ENCODE data around the gene CST4.
"Not testable (repeated sequence)": the region's sequence is repeated elsewhere in the genome, so short reads cannot be mapped to it uniquely, and the experiment has no call there.

CST4 gene

DNA sequence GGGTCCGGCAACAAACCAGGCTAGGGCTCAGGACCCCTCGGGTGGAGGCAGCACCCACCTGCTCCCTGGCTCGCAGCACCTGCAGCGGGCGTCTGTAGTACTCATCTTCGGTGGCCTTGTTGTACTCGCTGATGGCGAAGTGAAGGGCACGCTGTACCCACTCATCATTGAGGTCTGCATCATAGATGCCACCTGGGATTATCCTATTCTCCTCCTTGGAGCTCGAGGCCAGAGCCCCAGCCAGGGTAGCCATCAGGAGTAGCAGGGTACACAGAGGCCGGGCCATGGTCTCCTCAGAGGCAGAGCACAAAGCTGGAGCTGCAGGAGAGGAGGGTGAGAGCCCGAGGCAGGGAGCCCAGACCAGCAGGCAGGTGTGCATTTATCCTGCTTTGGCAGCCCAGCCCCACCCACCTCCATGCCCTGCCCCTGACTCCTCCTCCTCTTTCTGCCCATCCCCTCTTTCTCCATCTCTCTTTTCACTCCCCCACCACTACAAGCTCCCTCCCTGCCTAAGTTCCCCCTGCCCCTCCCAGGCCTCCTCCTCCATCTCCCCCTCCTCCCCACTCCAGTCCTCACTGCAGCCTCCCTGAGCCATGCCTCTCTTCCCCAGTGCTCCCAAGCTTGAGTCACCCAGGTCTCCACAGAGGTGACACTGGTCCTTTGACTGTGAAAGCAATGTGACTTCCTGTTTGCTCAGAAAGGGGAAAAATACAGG, at the start of gene CST4:
Gene CST4, minus strand, starts transcription at position 355 of the 715 bp plus-strand sequence. Its CDS starts 69 bp downstream, at position 286.
- not testable (repeated sequence) for DNase-seq (ENCODE audit: low spot score)

DNA sequence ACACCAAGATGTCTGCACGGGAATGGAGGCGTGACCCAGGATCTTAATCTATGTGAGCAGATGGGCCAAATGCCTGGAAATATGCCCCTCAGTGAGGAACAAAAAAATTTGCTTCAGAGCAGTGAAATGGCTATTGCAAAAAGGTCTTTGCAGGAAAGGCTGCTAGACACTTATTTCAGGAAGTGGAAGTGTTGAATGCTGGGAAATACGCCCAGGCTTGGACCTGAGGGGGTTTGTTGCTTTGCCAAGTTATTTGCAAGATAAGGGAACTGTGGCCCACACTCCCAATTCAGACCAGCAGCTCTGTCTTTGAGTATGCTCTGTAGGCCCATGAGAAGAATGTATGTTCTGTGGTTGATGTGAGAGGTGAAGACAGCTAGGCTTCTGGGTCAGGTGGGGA, 46.6 kb upstream of the CST4 start:
- DNase-seq (ENCODE audit: low spot score), result not testable (repeated sequence)

- DNase-seq (ENCODE audit: low spot score), result not testable (repeated sequence)
Observed at GRCh38 chr20:23734949-23735348, 46.1 kb upstream of the CST4 start.

DNA sequence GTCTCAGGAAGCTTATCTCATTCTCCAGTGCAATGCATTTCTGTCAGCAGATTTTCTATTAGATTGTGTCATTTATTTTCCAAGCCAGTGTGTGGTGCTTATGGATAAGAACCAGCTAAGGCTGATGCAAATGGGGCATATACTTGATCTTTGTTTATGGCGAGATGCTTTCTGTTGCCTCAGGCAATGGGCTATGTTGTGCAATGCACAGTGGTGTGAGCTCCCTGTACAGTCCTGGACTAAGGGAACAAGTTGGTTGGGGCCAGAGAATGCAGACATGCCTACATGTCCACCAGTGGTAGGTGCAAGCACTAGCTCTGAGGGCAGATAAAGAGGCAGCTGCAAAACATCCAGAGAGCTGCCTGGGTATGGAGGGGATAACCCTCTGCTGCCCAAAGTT, 45.6 kb upstream of the CST4 start:
- not testable (repeated sequence) for DNase-seq (ENCODE audit: low spot score)

DNA sequence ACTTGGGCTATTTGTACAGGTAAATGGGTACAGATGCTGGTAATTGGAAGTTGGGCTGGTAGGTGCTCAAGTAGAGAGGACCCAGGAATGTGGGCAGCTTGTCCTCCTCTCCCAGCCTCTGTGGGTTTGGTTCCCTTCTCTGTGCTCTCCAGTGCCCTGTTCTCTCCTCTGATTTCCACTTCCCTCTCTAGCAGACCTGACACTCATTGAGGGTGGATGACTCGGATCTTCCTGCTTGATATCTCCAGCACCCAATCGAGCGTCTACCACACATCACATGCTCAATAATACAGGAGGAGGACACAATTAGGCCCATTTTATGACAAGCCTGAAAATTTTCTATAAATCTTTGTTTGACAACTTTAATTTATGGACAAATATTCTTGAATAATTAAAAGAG, 38.2 kb upstream of the CST4 start:
- DNase-seq (ENCODE audit: low spot score), result no peak

DNA sequence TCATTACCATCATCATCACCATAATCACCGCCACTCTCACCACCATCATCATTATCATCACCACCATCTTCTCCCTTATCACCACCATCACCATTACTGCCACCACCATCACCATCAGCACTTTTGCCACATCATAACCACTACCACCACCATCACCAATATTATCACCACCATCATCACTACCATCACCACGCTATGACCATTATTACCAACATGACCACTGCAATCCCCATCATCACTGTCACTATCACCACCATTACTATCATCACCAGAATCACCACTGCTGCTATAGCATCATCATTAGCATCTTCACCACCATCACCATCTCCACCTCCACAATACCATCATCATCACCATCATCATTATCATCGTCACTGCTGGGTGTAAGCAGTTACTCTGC, 36.3 kb upstream of the CST4 start:
- no peak for DNase-seq (ENCODE audit: low spot score)

- not testable (repeated sequence) for DNase-seq (ENCODE audit: low spot score)
Observed at GRCh38 chr20:23723659-23724307, 34.9 kb upstream of the CST4 start.

DNA sequence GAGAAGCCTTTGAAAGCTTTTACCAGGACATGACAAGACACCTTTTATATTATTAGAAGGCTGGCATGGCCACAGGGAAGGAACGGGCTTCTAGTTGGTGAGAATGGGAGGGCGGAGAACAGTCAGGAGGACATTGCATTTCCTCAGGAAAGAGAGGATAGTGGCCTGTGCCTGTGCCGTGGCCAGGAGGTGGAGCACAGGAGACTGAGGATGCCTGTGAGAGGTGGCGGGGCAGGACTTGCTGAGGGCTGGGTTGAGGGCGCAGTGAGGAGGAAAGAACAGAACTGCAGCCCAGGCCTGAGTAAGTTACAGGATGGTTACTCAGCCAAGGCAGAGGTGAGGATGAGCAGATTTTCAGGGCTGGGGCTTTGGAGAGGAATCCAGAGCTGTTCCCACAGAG, 34.0 kb upstream of the CST4 start:
- not testable (repeated sequence) for DNase-seq (ENCODE audit: low spot score)

DNA sequence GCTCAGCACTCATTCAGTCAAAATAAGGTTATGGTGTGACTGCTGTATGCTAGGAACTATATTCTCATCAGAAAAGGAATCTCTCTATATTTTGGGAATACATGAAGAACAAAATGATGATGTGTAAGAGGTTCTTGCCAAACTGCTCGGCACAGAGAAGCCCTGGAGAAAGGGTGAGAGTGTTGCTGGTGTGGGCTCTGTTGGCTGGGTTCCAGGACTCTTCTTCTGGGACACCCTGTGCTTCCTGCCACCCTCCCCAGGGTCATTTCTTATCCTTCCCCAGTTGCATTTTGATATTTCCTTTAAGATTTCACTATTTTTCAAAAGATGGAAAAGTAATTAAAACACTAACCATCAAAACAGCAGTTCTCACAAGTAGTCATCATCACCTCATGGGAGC, 33.1 kb upstream of the CST4 start:
- DNase-seq (ENCODE audit: low spot score), result no peak

DNA sequence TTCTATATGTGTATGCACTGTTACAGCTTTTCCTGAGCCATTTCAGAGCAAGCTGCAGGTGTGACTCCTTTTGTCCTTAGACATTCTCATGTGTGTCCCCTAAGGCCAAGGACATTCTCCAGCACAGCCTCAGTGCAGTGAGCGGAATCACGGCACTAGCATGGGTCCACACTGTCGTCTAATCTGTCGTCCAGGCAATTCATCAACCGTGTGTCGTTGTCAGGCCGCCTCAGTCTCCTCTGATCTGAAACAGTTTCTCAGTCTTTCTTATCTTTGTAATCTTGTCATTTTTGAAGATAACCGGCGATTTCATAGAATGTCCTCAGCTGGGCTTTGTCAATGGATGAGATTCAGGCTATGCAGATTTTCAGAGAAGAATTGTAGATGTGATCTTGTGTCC, 30.5 kb upstream of the CST4 start:
- DNase-seq (ENCODE audit: low spot score), result not testable (repeated sequence)

DNA sequence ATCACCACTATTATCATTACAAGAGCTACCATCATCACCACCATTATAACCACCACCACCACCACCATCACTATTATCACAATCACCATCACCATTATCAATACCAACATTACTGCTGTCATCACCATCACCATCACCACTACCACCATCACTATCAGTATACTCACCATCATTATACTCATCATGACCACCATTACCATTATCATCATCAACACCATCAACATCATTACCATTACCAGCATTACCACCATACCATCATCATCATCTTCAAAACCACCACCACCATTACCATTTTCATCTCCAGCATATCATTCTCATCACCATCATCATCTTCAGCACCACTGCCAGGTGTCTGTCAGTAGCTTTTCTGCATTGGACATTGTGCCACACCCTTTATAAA, 22.9 kb upstream of the CST4 start:
- DNase-seq (ENCODE audit: low spot score), result not testable (repeated sequence)

GRCh38 chr20:23710771-23711170, 21.9 kb upstream of the CST4 start:
- no peak for DNase-seq (ENCODE audit: low spot score)

GRCh38 chr20:23705895-23706294, 17.1 kb upstream of the CST4 start:
- no peak for DNase-seq (ENCODE audit: low spot score)

- no peak for DNase-seq (ENCODE audit: low spot score)
Observed at GRCh38 chr20:23702021-23702420, 13.2 kb upstream of the CST4 start.

DNA sequence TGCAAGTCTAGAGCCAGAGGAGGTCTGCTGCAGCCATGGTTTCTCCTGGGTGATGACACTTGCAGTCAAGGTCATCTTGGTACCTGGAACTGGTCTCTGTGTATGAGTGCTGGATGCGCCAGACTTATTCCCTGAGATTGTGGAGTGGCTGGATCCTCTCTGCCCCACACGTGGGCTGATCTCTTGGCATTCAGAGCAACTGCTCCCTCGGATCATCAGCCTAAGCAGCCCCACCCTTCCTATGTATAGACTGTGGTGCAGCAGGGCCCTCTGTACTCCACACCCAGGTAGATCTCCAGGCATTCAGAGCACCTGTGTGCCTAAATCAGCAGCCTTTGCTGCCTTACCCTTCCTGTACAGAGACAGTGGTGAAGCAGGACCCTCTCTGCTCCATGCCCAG, 12.1 kb upstream of the CST4 start:
- DNase-seq (ENCODE audit: low spot score), result no peak

DNA sequence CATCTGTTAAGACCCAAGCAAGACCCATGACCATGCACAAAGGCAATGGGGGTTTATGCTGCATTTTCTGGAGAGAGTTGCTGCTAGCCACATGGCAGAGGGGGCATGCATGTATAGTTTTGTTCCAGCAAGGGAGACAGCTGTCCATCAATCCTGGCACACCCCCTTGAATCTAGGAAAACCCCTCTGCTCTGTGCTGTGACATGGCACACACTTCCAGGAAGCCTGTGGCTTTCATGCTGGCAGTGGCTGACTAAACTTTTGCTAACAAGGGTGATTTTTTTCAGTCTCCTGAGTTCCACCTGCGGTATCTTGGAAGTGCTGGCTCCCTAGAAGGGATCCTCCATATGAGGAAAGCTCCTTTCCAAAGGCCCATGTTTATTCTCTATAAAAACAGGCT, 9.1 kb upstream of the CST4 start:
- DNase-seq (ENCODE audit: low spot score), result no peak

DNA sequence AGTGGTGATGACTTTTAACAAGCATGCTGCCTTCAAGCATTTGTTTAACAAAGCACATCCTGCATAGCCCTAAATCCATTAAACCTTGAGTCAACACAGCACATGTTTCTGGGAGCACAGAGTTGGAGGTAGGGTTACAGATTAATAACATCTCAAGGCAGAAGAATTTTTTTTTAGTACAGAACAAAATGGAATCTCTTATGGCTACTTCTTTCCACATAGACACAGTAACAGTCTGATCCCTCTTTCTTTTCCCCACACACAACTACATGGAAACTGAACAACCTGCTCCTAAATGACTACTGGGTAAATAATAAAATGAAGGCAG, 6.2 kb upstream of the CST4 start:
- not testable (repeated sequence) for DNase-seq (ENCODE audit: low spot score)

DNA sequence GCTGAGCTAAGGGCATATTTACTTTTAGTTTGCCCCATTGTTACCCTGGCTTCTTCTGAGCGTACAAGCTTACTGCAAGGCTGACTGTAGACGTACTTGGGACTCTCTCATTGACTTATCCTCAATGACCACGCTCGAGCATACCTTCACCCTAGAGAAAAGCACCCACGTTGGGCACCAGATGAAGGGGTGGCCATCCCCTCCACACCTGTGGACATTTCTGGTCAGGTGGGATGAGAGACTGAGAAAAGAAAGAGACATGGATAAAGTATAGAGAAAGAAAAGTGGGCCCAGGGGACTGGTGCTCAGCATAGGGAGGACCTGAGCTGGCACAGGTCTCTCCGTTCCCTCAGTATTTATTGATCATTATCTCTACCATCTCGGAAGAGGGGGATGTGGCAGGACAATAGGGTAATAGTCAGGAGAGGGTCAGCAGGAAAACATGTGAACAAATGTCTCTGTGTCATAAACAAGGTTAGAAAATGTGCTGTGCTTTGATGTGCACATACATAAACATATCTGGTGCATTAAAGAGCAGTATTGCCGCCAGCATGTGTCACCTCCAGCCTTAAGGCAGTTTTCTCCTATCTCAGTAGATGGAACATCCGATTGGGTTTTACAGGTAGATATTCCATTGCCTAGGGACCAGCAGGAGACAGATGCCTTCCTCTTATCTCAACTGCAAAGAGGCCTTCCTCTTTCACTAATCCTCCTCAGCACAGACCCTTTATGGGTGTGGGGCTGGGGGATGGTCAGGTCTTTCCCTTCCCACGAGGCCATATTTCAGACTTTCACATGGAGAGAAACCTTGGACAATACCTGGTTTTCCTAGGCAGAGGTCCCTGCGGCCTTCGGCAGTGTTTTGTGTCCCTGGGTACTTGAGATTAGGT, 5.6 kb upstream of the CST4 start:
- DNase-seq (ENCODE audit: low spot score), result not testable (repeated sequence)

- not testable (repeated sequence) for DNase-seq (ENCODE audit: low spot score)
Observed at GRCh38 chr20:23692725-23693619, 4.1 kb upstream of the CST4 start.

GRCh38 chr20:23691675-23692074, 2.8 kb upstream of the CST4 start:
- no peak for DNase-seq (ENCODE audit: low spot score)

DNA sequence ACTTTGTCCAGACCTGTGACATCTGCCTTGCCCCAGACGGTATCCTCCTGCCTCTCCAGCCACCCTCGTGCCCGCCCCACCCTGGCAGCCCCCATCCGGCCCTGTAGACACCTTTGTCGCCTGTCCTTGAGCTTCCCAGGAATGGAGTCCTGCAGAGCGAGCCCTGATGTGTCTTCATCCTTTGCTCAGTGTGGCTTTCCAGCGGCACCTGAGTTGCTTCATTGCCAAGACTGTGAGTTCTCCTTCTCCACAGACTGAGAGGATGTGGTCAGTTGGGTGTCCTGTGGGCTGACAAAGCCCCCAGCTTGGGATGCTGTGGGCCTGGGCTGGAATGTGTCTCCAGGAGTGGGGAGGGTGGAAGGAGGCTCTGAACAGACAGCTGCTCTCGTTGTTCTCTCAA, 1.7 kb upstream of the CST4 start:
- DNase-seq (ENCODE audit: low spot score), result no peak

GRCh38 chr20:23689399-23689690, 507 bp upstream of the CST4 start:
- DNase-seq (ENCODE audit: low spot score), result no peak

Measured in CD4-positive, alpha-beta T cell treated with Interleukin-2 at 100 ng/mL for 4 hours (primary cell).